Measurements from ENCODE around the gene PLXDC1. TPM values are rescaled to one million over a fixed set of nuclear protein-coding genes. Genes with fewer than 3 reads are reported as not detected.
A peak's percentile ranks its signal among the peaks of the same experiment; 100 is the strongest.
"Not testable (repeated sequence)": the region's sequence is repeated elsewhere in the genome, so short reads cannot be mapped to it uniquely, and the experiment has no call there.

The PLXDC1 gene
- total RNA-seq, 1 experiment from 2014 or later = 0.81 TPM

- no peak for DNase-seq (ENCODE audit: low read depth)
These were observed 29.9 kb upstream of the PLXDC1 start for GRCh38 chr17:39181303-39181702.

GRCh38 chr17:39178536-39178935 lies 27.1 kb upstream of the PLXDC1 start:
- DNase-seq (ENCODE audit: low read depth) = no peak

- DNase-seq (ENCODE audit: low read depth) = no peak
These were observed 25.8 kb upstream of the PLXDC1 start for GRCh38 chr17:39177256-39177655.

- DNase-seq (ENCODE audit: low read depth) = peak; percentile 67
These were observed 24.3 kb upstream of the PLXDC1 start for GRCh38 chr17:39175695-39176093.

GRCh38 chr17:39174920-39175694 lies 23.7 kb upstream of the PLXDC1 start:
- DNase-seq (ENCODE audit: low read depth) = peak; percentile 40

- no peak for DNase-seq (ENCODE audit: low read depth)
These were observed 22.3 kb upstream of the PLXDC1 start for GRCh38 chr17:39173526-39174274.

- DNase-seq (ENCODE audit: low read depth) = no peak
These were observed 21.6 kb upstream of the PLXDC1 start for GRCh38 chr17:39173080-39173479.

GRCh38 chr17:39171933-39172332 lies 20.5 kb upstream of the PLXDC1 start:
- no peak for DNase-seq (ENCODE audit: low read depth)

GRCh38 chr17:39170558-39170957 lies 19.1 kb upstream of the PLXDC1 start:
- DNase-seq (ENCODE audit: low read depth) = no peak

GRCh38 chr17:39170109-39170508 lies 18.7 kb upstream of the PLXDC1 start:
- DNase-seq (ENCODE audit: low read depth) = no peak

- DNase-seq (ENCODE audit: low read depth) = no peak
These were observed 18.1 kb upstream of the PLXDC1 start for GRCh38 chr17:39169518-39169917.

- no peak for DNase-seq (ENCODE audit: low read depth)
These were observed 17.7 kb upstream of the PLXDC1 start for GRCh38 chr17:39169101-39169500.

- DNase-seq (ENCODE audit: low read depth) = not testable (repeated sequence)
These were observed 17.1 kb upstream of the PLXDC1 start for GRCh38 chr17:39168503-39168902.

- DNase-seq (ENCODE audit: low read depth) = no peak
These were observed 16.0 kb upstream of the PLXDC1 start for GRCh38 chr17:39167476-39167875.

- DNase-seq (ENCODE audit: low read depth) = peak; percentile 26
These were observed 15.2 kb upstream of the PLXDC1 start for GRCh38 chr17:39166437-39167335.

- no peak for DNase-seq (ENCODE audit: low read depth)
These were observed 14.5 kb upstream of the PLXDC1 start, which contains the start of gene ARL5C for GRCh38 chr17:39165841-39166349. Gene ARL5C, minus strand, starts transcription at chr17:39166161. Its CDS starts 401 bp downstream, at chr17:39165760.

GRCh38 chr17:39165178-39165840 lies 13.9 kb upstream of the PLXDC1 start:
- no peak for DNase-seq (ENCODE audit: low read depth)

- DNase-seq (ENCODE audit: low read depth) = peak; percentile 85
These were observed 13.3 kb upstream of the PLXDC1 start for GRCh38 chr17:39164675-39165143.

- no peak for DNase-seq (ENCODE audit: low read depth)
These were observed 10.5 kb upstream of the PLXDC1 start for GRCh38 chr17:39161962-39162361.

GRCh38 chr17:39158623-39159022 lies 7.2 kb upstream of the PLXDC1 start:
- DNase-seq (ENCODE audit: low read depth) = no peak

- DNase-seq (ENCODE audit: low read depth) = no peak
These were observed 5.1 kb upstream of the PLXDC1 start for GRCh38 chr17:39156491-39156890.
